H1 (cell line): ENCODE measurements around the gene TP63.

Experiments
- CBX5 ChIP-seq: fragments of 300-800, 300-1000 bp; sonication (generic); IDR thresholded peaks from 2 replicates; pipeline ENCODE4 v1.7.1; 2016; ENCODE audit warnings: antibody characterized with exemption, low read length, low read depth
- CEBPB ChIP-seq: IDR thresholded peaks from 2 replicates; pipeline ENCODE4 v1.6.1; 2012; ENCODE audit warnings: low read depth, low read length
- CHD2 ChIP-seq: IDR thresholded peaks from 2 replicates; pipeline ENCODE4 v1.6.1; 2012; ENCODE audit warnings: low read length, improper control_type of control experiment
- CREB1 ChIP-seq: IDR thresholded peaks from 2 replicates; pipeline ENCODE4 v1.6.1; 2012; ENCODE audit warnings: inconsistent platforms
- CTCF ChIP-seq, 3 experiments: IDR thresholded peaks; 1 replicate in 2 of 3; 2 replicates in 1 of 3; pipeline versions ENCODE4 v1.5.1 to v1.6.1; 2011; ENCODE audit warnings: low read length in 3 of 3, mild to moderate bottlenecking in 3 of 3, inconsistent platforms in 2 of 3, low read depth in 1 of 3, moderate library complexity in 1 of 3; ENCODE audit not compliant: insufficient read depth in 1 of 3; ENCODE audit errors: control extremely low read depth in 1 of 3
- JUND ChIP-seq: IDR thresholded peaks from 2 replicates; pipeline ENCODE4 v1.6.1; 2011; ENCODE audit warnings: mild to moderate bottlenecking, improper control_type of control experiment, low read length
- POLR2A ChIP-seq, 2 experiments: IDR thresholded peaks; 1 replicate in 1 of 2; 2 replicates in 1 of 2; pipeline ENCODE4 v1.6.1; 2011; ENCODE audit warnings: low read depth in 2 of 2, low read length in 2 of 2, mild to moderate bottlenecking in 2 of 2; ENCODE audit errors: control extremely low read depth in 1 of 2
- SP1 ChIP-seq: IDR thresholded peaks from 2 replicates; pipeline ENCODE4 v1.6.1; 2011; ENCODE audit warnings: low read depth, low read length
- TAF1 ChIP-seq: IDR thresholded peaks from 2 replicates; pipeline ENCODE4 v1.6.1; 2011; ENCODE audit warnings: mild to moderate bottlenecking, low read depth, low read length

- TF ChIP-seq POLR2A (IDR thresholded peaks at IDR 0.05; ENCODE audit: control extremely low read depth in 1 of 2, low read depth in 2 of 2, low read length in 2 of 2) (no peak), TAF1 (no peak), CBX5 (no peak), JUND (no peak), CREB1 (no peak), CTCF (IDR thresholded peaks at IDR 0.05; ENCODE audit: control extremely low read depth in 1 of 3, insufficient read depth in 1 of 3, low read depth in 1 of 3, low read length in 3 of 3) (no peak), CHD2 (no peak), CEBPB (no peak), SP1 (no peak)
Measured at GRCh38 chr3:189748046-189748445, 116.9 kb downstream of the TP63 start.
